GM21717 (cell line): ENCODE data around the gene GTF2A1.

Experiments used
- ATAC-seq: cut with Tn5 transposase; IDR thresholded peaks from one replicate; pipeline ENCODE4 v1.9.1; 2021; ENCODE audit warnings: mild to moderate bottlenecking, moderate library complexity; ENCODE audit not compliant: unreplicated experiment

Gene GTF2A1

GRCh38 chr14:81143793-81144192, 77.0 kb downstream of the GTF2A1 start:
- ATAC-seq: no peak

GRCh38 chr14:81141426-81141825, 79.3 kb downstream of the GTF2A1 start:
- ATAC-seq: no peak

GRCh38 chr14:81138429-81138828, 82.3 kb downstream of the GTF2A1 start:
- no peak for ATAC-seq

- no peak for ATAC-seq
Measured at GRCh38 chr14:81137316-81137715, 83.4 kb downstream of the GTF2A1 start.

GRCh38 chr14:81133400-81133799, 87.4 kb downstream of the GTF2A1 start:
- no peak for ATAC-seq

- ATAC-seq: no peak
Measured at GRCh38 chr14:81132468-81132867, 88.3 kb downstream of the GTF2A1 start.

- ATAC-seq: no peak
Measured at GRCh38 chr14:81129242-81129641, 91.5 kb downstream of the GTF2A1 start.

GRCh38 chr14:81127785-81128184, 93.0 kb downstream of the GTF2A1 start:
- no peak for ATAC-seq

- ATAC-seq: no peak
Measured at GRCh38 chr14:81125536-81125935, 95.2 kb downstream of the GTF2A1 start.
